ENCODE measurements around the gene ATOSA.

ATOSA gene

DNA sequence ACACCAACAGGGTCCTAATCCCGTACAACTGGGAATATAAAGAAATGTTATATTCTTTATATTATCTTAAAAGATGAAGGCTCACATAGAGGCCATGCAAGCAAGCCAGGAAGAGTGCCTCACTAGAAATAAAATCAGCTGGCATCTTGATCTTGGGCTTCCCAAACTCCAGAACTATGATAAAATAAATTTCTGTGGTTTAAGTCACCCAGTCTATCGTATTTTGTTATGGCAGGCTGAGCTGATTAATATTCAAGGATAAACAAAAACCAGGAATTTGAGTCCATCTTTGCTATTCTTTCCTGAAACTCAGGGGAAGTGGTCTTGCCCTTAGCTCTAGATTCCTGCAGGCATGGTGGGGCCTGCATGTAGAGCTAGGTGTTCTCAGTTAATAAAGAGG lies 42.7 kb downstream of the ATOSA start:
- H3K4me3 ChIP-seq (ENCODE audit: low read depth, low read length): no peak overlapping the region
- in situ Hi-C loops (cut with HindIII; ENCODE audit: low sequenced_read_pairs): no loop called here
- TF ChIP-seq, protein P1, sequence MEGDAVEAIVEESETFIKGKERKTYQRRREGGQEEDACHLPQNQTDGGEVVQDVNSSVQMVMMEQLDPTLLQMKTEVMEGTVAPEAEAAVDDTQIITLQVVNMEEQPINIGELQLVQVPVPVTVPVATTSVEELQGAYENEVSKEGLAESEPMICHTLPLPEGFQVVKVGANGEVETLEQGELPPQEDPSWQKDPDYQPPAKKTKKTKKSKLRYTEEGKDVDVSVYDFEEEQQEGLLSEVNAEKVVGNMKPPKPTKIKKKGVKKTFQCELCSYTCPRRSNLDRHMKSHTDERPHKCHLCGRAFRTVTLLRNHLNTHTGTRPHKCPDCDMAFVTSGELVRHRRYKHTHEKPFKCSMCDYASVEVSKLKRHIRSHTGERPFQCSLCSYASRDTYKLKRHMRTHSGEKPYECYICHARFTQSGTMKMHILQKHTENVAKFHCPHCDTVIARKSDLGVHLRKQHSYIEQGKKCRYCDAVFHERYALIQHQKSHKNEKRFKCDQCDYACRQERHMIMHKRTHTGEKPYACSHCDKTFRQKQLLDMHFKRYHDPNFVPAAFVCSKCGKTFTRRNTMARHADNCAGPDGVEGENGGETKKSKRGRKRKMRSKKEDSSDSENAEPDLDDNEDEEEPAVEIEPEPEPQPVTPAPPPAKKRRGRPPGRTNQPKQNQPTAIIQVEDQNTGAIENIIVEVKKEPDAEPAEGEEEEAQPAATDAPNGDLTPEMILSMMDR (IDR thresholded peaks at IDR 0.05; ENCODE audit: low read depth, low read length, missing control alignments): no peak
- no peak for DNase-seq (ENCODE audit: low read depth)

DNA sequence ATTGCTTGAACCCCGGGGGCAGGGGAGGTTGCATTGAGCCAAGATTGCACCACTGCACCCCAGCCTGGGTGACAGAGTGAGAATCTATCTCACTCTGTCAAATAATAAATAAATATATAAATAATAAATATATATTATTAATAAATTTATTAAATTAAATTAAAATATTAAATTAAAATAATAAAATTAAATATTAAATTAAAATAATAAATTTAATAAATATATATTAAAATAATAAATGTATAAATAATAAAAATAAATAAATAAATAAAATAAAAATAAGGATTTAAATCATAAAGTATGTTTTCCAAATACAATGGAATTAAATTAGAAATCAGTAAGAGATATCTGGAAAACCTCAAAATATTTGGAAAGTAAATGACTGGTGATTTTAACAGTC lies 43.3 kb downstream of the ATOSA start:
- DNase-seq (ENCODE audit: low read depth): no peak
- TF ChIP-seq, protein P1 (IDR thresholded peaks at IDR 0.05; ENCODE audit: low read depth, low read length, missing control alignments): no peak
- H3K4me3 ChIP-seq (ENCODE audit: low read depth, low read length): no peak overlapping the region
- in situ Hi-C loops (cut with HindIII; ENCODE audit: low sequenced_read_pairs): no loop called here
